SH-SY5Y (cell line): Measurements from ENCODE around the gene WNK2.

ENCODE experiments used
- GATA2 ChIP-seq: IDR thresholded peaks from 2 replicates; pipeline ENCODE4 v1.6.1; 2011; ENCODE audit warnings: mild to moderate bottlenecking, low read depth, low read length
- GATA3 ChIP-seq: IDR thresholded peaks from 2 replicates; pipeline ENCODE4 v1.6.1; 2011; ENCODE audit warnings: low read depth, mild to moderate bottlenecking, low read length, moderate library complexity

- TF ChIP-seq GATA2 (no peak), GATA3 (no peak)
Observed at GRCh38 chr9:93136011-93136440, 47.9 kb upstream of the WNK2 start.
